ENCODE measurements around the gene GFOD1.

- TF ChIP-seq ETV6 (conservative IDR thresholded peaks at IDR 0.05 in 1 of 2, IDR thresholded peaks at IDR 0.05 in 1 of 2; ENCODE audit: borderline replicate concordance in 1 of 2, low read depth in 1 of 2) (no peak), GABPA (IDR thresholded peaks at IDR 0.05; ENCODE audit: low read depth) (no peak), BHLHE40 (IDR thresholded peaks at IDR 0.05; ENCODE audit: borderline replicate concordance in 1 of 2, low read depth in 2 of 2, low read length in 1 of 2) (no peak), POLR2AphosphoS5 (IDR thresholded peaks at IDR 0.05; ENCODE audit: low read length) (no peak), CHD2 (IDR thresholded peaks at IDR 0.05; ENCODE audit: borderline replicate concordance, low read depth, low read length) (no peak), CTCF (IDR thresholded peaks at IDR 0.05 in 2 of 3, conservative IDR thresholded peaks at IDR 0.05 in 1 of 3; ENCODE audit: control insufficient read depth in 2 of 3, extremely low read depth in 1 of 3, insufficient read depth in 1 of 3, low read depth in 3 of 3, low read length in 3 of 3) (no peak), IRF4 (IDR thresholded peaks at IDR 0.05; ENCODE audit: low read depth, low read length) (no peak), TBL1XR1 (IDR thresholded peaks at IDR 0.05; ENCODE audit: low read depth, low read length) (no peak), ZBTB33 (IDR thresholded peaks at IDR 0.05) (no peak), CHD4 (IDR thresholded peaks at IDR 0.05) (no peak)
Observed at GRCh38 chr6:13480631-13481501, 6.5 kb downstream of the GFOD1 start.

Measured in GM12878 (cell line).